ENCODE results near the gene ENTPD7. TPM values are rescaled to one million over a fixed set of nuclear protein-coding genes. Genes with fewer than 3 reads are reported as not detected.

ENTPD7 gene
- total and polyA plus RNA-seq, 2 of the 8 experiments (the other 6 are each of a cell fraction or from before 2014, with no cell fraction given) = 5.0 to 15.6 TPM

DNA sequence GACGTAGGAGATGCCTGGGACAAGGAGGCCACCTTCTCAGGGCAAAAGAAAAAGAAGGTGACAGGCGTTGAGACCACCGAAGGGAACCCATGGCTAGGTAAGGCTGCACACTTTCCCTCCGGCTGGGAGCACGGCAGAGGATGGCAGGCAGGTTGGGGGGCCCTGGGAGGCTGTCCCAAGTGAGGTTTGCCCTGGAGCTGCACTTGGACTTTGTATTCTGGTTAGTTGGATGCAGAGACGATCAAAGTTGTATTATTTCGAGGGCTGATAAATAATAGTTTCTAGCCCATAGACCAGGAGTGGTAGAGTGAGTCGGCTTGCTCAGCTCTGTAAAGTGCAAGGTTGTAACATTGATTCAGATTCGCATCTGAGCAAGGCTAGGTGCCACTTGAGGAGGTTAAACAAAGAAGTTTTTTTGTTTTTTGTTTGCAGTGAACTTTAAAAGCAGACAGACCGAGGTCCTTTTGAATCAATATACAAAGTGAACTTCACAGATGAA is 608 bp downstream of the ENTPD7 start:
- H3K4me1 ChIP-seq (replicated peaks in 1 of 4; ENCODE audit: control insufficient read depth in 3 of 4, insufficient read depth in 4 of 4, low read length in 3 of 4) = no peaks in the 10 kb centered on the region; a peak in 1 of 7 replicates
- H3K23ac ChIP-seq (ENCODE audit: insufficient read length) = no peak overlapping the region
- H3K14ac ChIP-seq (ENCODE audit: insufficient read length) = no peak overlapping the region
- TF ChIP-seq, protein P1, sequence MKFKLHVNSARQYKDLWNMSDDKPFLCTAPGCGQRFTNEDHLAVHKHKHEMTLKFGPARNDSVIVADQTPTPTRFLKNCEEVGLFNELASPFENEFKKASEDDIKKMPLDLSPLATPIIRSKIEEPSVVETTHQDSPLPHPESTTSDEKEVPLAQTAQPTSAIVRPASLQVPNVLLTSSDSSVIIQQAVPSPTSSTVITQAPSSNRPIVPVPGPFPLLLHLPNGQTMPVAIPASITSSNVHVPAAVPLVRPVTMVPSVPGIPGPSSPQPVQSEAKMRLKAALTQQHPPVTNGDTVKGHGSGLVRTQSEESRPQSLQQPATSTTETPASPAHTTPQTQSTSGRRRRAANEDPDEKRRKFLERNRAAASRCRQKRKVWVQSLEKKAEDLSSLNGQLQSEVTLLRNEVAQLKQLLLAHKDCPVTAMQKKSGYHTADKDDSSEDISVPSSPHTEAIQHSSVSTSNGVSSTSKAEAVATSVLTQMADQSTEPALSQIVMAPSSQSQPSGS (IDR thresholded peaks at IDR 0.05; ENCODE audit: low read length) = no peak
- TF ChIP-seq KDM4A (IDR thresholded peaks at IDR 0.05; ENCODE audit: low read depth, low read length, severe bottlenecking) = peak; percentile 13
- peaks cover 0 to 2% of the 10 kb centered on the region in 2 experiments for H4K20me1 ChIP-seq (replicated peaks in 1 of 2; ENCODE audit: control insufficient read depth in 1 of 2, insufficient read depth in 2 of 2, low read length in 2 of 2)
- H3K27me3 ChIP-seq (replicated peaks in 1 of 4; ENCODE audit: control insufficient read depth in 3 of 4, extremely low read depth in 1 of 4, insufficient read depth in 3 of 4, low read length in 3 of 4) = peaks cover 0 to 11% (median 2%) of the 10 kb centered on the region in 4 experiments; a peak in 5 of 7 replicates
- no peak overlapping the region for H3K18ac ChIP-seq (ENCODE audit: extremely low read depth, low read length)
- no peaks in the 10 kb centered on the region; a peak in 1 of 8 replicates for H3K36me3 ChIP-seq (ENCODE audit: control insufficient read depth in 2 of 4, insufficient read depth in 4 of 4, low read length in 3 of 4)
- no peak overlapping the region for H2AK5ac ChIP-seq (ENCODE audit: low read depth, low read length)
- no peak overlapping the region for H4K91ac ChIP-seq (replicated peaks; ENCODE audit: insufficient read length, low read length)
- H3K27ac ChIP-seq (ENCODE audit: low read depth, low read length) = no peak overlapping the region; the same call in 1 of the 2 replicates
- H3K4ac ChIP-seq (replicated peaks; ENCODE audit: insufficient read length, low read depth, low read length) = no peak overlapping the region
- no peaks in the 10 kb centered on the region for H3K9me3 ChIP-seq (ENCODE audit: insufficient read depth in 2 of 2, low read depth in 1 of 2, low read length in 1 of 2)
- H3K9ac ChIP-seq (replicated peaks in 1 of 4; ENCODE audit: extremely low read depth in 1 of 4, low read depth in 3 of 4, low read length in 3 of 4) = peak overlapping the region; percentile 57 to 82 (median 78); a peak in 6 of 7 replicates
- CTCF ChIA-PET (ENCODE audit: partially characterized antibody) = interaction anchor here (1.1 to 3.1 kb wide), 4 partner anchors 34 to 101 kb away, joined by 3 to 11 read pairs (median 4); no protein-coding TSS in a partner anchor
- 0 out of 2 replicates have a peak overlapping the region, but pooled peaks have one; percentile 95 for H4K8ac ChIP-seq (ENCODE audit: extremely low read depth, insufficient read depth, low read length)
- H3K4me3 ChIP-seq (ENCODE audit: extremely low read depth in 1 of 4, insufficient read depth in 2 of 4, low read depth in 3 of 4, low read length in 4 of 4) = peak overlapping the region; percentile 64 to 92 (median 88)
- DNase-seq (ENCODE audit: low read depth in 1 of 2, low spot score in 2 of 2) = no peak
- no peak overlapping the region for H3K56ac ChIP-seq (replicated peaks; ENCODE audit: insufficient read length, low read depth, low read length)
- peak overlapping the region; percentile 79 to 87 for H3K4me2 ChIP-seq (ENCODE audit: insufficient read depth in 1 of 2, low read depth in 2 of 2, low read length in 2 of 2)
- peak overlapping the region; percentile 91 for H2AFZ ChIP-seq (ENCODE audit: low read length)
- H3K79me1 ChIP-seq (ENCODE audit: low read depth, low read length) = no peaks in the 10 kb centered on the region
- no peak overlapping the region for H4K5ac ChIP-seq (ENCODE audit: insufficient read length, low read depth, low read length)
- H2BK12ac ChIP-seq (ENCODE audit: low read depth, low read length) = no peak overlapping the region; the same call in 1 of the 2 replicates
- H3K79me2 ChIP-seq (ENCODE audit: control insufficient read depth in 1 of 2, insufficient read depth in 2 of 2, low read length in 2 of 2) = no peaks in the 10 kb centered on the region
- H2BK20ac ChIP-seq (ENCODE audit: low read length) = no peak overlapping the region
- 37% methylated on average over 10 of the region's 10 CpGs; no CpG with 5 or more reads in 1 of the 2 experiments for WGBS, 2 experiments (ENCODE audit: extremely low coverage in 1 of 2, insufficient coverage in 1 of 2, insufficient read length in 1 of 2, insufficient replicate concordance in 2 of 2, low coverage in 1 of 2, low lambda C conversion rate in 2 of 2, missing lambda C conversion rate in 1 of 2)
- peak overlapping the region; percentile 24; the same call in 1 of the 2 replicates for H2BK5ac ChIP-seq (ENCODE audit: low read depth, low read length)
- H3K23me2 ChIP-seq (ENCODE audit: low read depth, low read length) = peaks cover 6% of the 10 kb centered on the region; the same call in 1 of the 2 replicates
- H2BK15ac ChIP-seq (ENCODE audit: low read length) = no peak overlapping the region
- POLR2A ChIA-PET (ENCODE audit: partially characterized antibody) = interaction anchor here (0.6 to 3.0 kb wide), 6 partner anchors 21 to 256 kb away, joined by 3 to 23 read pairs (median 3); partner anchors contain the start of genes COX15, CUTC and SLC25A28
- no peak for FAIRE-seq
- H2BK120ac ChIP-seq (replicated peaks; ENCODE audit: low read depth, low read length) = no peak overlapping the region
